NCI-H2081 treated with DMSO at 0.1 percent for 48 hours (cell line): Measurements from ENCODE around the gene CNTNAP5.
"Not testable (repeated sequence)": the region's sequence is repeated elsewhere in the genome, so short reads cannot be mapped to it uniquely, and the experiment has no call there.

ENCODE experiments used
- DNase-seq: peaks from one replicate; lab custom pipeline; 2025; lab: John Stamatoyannopoulos, UW

The CNTNAP5 gene

GRCh38 chr2:124325667-124326440 lies 300.8 kb downstream of the CNTNAP5 start:
- no peak for DNase-seq

GRCh38 chr2:124327303-124327702 lies 302.2 kb downstream of the CNTNAP5 start:
- DNase-seq: no peak

GRCh38 chr2:124328397-124328796 lies 303.3 kb downstream of the CNTNAP5 start:
- DNase-seq: no peak

- no peak for DNase-seq
These were observed 308.7 kb downstream of the CNTNAP5 start for GRCh38 chr2:124333784-124334183.

- no peak for DNase-seq
These were observed 310.0 kb downstream of the CNTNAP5 start for GRCh38 chr2:124335058-124335457.

GRCh38 chr2:124339709-124340108 lies 314.6 kb downstream of the CNTNAP5 start:
- no peak for DNase-seq

- DNase-seq: no peak
These were observed 318.9 kb downstream of the CNTNAP5 start for GRCh38 chr2:124343827-124344498.

- DNase-seq: no peak
These were observed 322.1 kb downstream of the CNTNAP5 start for GRCh38 chr2:124347209-124347608.

- no peak for DNase-seq
These were observed 328.6 kb downstream of the CNTNAP5 start for GRCh38 chr2:124353656-124354055.

- DNase-seq: no peak
These were observed 329.4 kb downstream of the CNTNAP5 start for GRCh38 chr2:124354466-124354865.

GRCh38 chr2:124361966-124362365 lies 336.9 kb downstream of the CNTNAP5 start:
- not testable (repeated sequence) for DNase-seq

GRCh38 chr2:124369181-124369580 lies 344.1 kb downstream of the CNTNAP5 start:
- no peak for DNase-seq

- DNase-seq: no peak
These were observed 355.2 kb downstream of the CNTNAP5 start for GRCh38 chr2:124380221-124380749.

- DNase-seq: no peak
These were observed 357.1 kb downstream of the CNTNAP5 start for GRCh38 chr2:124382067-124382618.

GRCh38 chr2:124395961-124396360 lies 370.9 kb downstream of the CNTNAP5 start:
- no peak for DNase-seq

GRCh38 chr2:124402274-124402673 lies 377.2 kb downstream of the CNTNAP5 start:
- DNase-seq: no peak

- DNase-seq: not testable (repeated sequence)
These were observed 382.9 kb downstream of the CNTNAP5 start for GRCh38 chr2:124407836-124408534.

GRCh38 chr2:124424074-124424473 lies 399.0 kb downstream of the CNTNAP5 start:
- no peak for DNase-seq

- DNase-seq: no peak
These were observed 401.0 kb downstream of the CNTNAP5 start for GRCh38 chr2:124426122-124426521.

GRCh38 chr2:124426625-124427024 lies 401.5 kb downstream of the CNTNAP5 start:
- DNase-seq: no peak

- DNase-seq: no peak
These were observed 412.7 kb downstream of the CNTNAP5 start for GRCh38 chr2:124437811-124438210.

GRCh38 chr2:124450481-124450880 lies 425.4 kb downstream of the CNTNAP5 start:
- no peak for DNase-seq
